Measurements from ENCODE around the gene CEP63.

Gene CEP63

GRCh38 chr3:134608023-134608770, 122.3 kb downstream of the CEP63 start:
- no peaks in the 10 kb centered on the region for H3K4me1 ChIP-seq (ENCODE audit: low read length)
- no peak overlapping the region for H3K27ac ChIP-seq (ENCODE audit: low read length)
- H4K20me1 ChIP-seq (ENCODE audit: insufficient read depth, low read length), result no peaks in the 10 kb centered on the region
- no peak overlapping the region for H2AFZ ChIP-seq (ENCODE audit: low read depth, low read length)
- no peaks in the 10 kb centered on the region for H3K79me2 ChIP-seq (ENCODE audit: low read length)
- H3K9me3 ChIP-seq (ENCODE audit: insufficient read depth, low read length), result no peaks in the 10 kb centered on the region
- H3K27me3 ChIP-seq (ENCODE audit: low read depth, low read length), result no peaks in the 10 kb centered on the region
- H3K36me3 ChIP-seq (replicated peaks; ENCODE audit: low read depth, low read length), result no peaks in the 10 kb centered on the region
- H3K4me3 ChIP-seq (ENCODE audit: low read length), result no peak overlapping the region
- no peak overlapping the region for H3K9ac ChIP-seq (ENCODE audit: low read length)
- TF ChIP-seq EZH2phosphoT487 (IDR thresholded peaks at IDR 0.05; ENCODE audit: low read depth) (no peak), CTCF (IDR thresholded peaks at IDR 0.05; ENCODE audit: low read depth, low read length) (no peak)
- no peak overlapping the region for H3K4me2 ChIP-seq (ENCODE audit: low read length)

GRCh38 chr3:134608771-134609435, 123.0 kb downstream of the CEP63 start:
- TF ChIP-seq EZH2phosphoT487 (IDR thresholded peaks at IDR 0.05; ENCODE audit: low read depth) (no peak), CTCF (IDR thresholded peaks at IDR 0.05; ENCODE audit: low read depth, low read length) (no peak)
- no peak overlapping the region for H2AFZ ChIP-seq (ENCODE audit: low read depth, low read length)
- H3K36me3 ChIP-seq (replicated peaks; ENCODE audit: low read depth, low read length), result no peaks in the 10 kb centered on the region
- no peaks in the 10 kb centered on the region for H3K9me3 ChIP-seq (ENCODE audit: insufficient read depth, low read length)
- no peaks in the 10 kb centered on the region for H3K79me2 ChIP-seq (ENCODE audit: low read length)
- no peaks in the 10 kb centered on the region for H3K27me3 ChIP-seq (ENCODE audit: low read depth, low read length)
- H3K9ac ChIP-seq (ENCODE audit: low read length), result no peak overlapping the region
- no peak overlapping the region for H3K4me3 ChIP-seq (ENCODE audit: low read length)
- no peak overlapping the region for H3K27ac ChIP-seq (ENCODE audit: low read length)
- no peaks in the 10 kb centered on the region for H4K20me1 ChIP-seq (ENCODE audit: insufficient read depth, low read length)
- no peaks in the 10 kb centered on the region for H3K4me1 ChIP-seq (ENCODE audit: low read length)
- H3K4me2 ChIP-seq (ENCODE audit: low read length), result no peak overlapping the region

DNA sequence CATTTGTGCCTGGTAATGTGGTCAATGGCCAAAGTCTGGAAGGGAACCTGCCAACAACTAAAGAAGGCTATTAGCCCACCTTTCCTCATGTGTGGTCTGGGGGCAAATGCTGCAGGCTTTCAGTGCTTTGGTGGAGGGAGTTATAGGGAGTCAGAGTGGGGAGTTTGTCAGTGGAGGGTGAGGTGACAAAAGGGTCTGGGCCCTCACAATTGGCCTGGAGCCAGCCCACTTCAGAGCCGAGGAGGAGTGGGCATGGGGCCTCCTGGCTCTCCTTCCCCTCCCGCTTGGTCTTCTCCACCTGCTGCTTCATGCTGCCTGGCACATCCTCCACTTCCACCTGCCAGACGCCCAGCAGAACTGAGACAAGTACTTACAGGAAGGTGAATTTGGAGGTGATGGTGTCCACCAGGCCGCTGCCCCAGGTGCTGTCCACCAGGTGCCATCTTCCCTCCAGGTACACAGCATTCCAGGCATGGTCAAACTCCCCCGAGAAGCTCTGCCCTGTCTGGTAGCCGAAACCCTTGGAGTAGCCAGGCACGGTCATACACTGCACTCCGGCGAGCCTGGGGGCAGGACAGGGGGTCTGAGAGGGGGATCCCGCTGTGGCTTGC, 124.1 kb downstream of the CEP63 start:
- no peaks in the 10 kb centered on the region for H3K27me3 ChIP-seq (ENCODE audit: low read depth, low read length)

More for the DNA sequence above, 124.1 kb downstream of the CEP63 start:
- Histone ChIP-seq H3K9ac (ENCODE audit: low read length) (no peak overlapping the region), H3K36me3 (replicated peaks; ENCODE audit: low read depth, low read length) (no peaks in the 10 kb centered on the region), H3K9me3 (ENCODE audit: insufficient read depth, low read length) (no peaks in the 10 kb centered on the region), H3K4me1 (ENCODE audit: low read length) (no peaks in the 10 kb centered on the region), H4K20me1 (ENCODE audit: insufficient read depth, low read length) (no peaks in the 10 kb centered on the region), H3K79me2 (ENCODE audit: low read length) (no peaks in the 10 kb centered on the region), H3K27ac (ENCODE audit: low read length) (no peak overlapping the region), H2AFZ (ENCODE audit: low read depth, low read length) (no peak overlapping the region), H3K4me2 (ENCODE audit: low read length) (no peak overlapping the region), H3K4me3 (ENCODE audit: low read length) (no peak overlapping the region)
- TF ChIP-seq EZH2phosphoT487 (IDR thresholded peaks at IDR 0.05; ENCODE audit: low read depth) (no peak), CTCF (IDR thresholded peaks at IDR 0.05; ENCODE audit: low read depth, low read length) (no peak)

Data from OCI-LY3 (cell line).